Dedifferentiated amniotic fluid mesenchymal stem cell (primary cell): Measurements from ENCODE around the gene CDT1.

ENCODE experiments used
- DNase-seq: peaks from one replicate; pipeline ENCODE4 v3.0.0-alpha.2; 2016; ENCODE audit errors: extremely low spot score

CDT1 gene

GRCh38 chr16:88856122-88856827, 52.7 kb downstream of the CDT1 start:
- no peak for DNase-seq

GRCh38 chr16:88856828-88857727, 53.5 kb downstream of the CDT1 start, which contains the start of the genes GALNS and TRAPPC2L:
Gene GALNS (minus strand): TSS chr16:88856947. CDS start chr16:88856877, 70 bp downstream.
Gene TRAPPC2L (plus strand): TSS chr16:88857127. CDS start chr16:88857151, 24 bp downstream.
- peak; percentile 96 for DNase-seq

GRCh38 chr16:88857728-88858339, 54.2 kb downstream of the CDT1 start:
- DNase-seq, result peak; percentile 54
